GM12864 (cell line): ENCODE measurements around the gene RAN.
"Not testable (repeated sequence)": the region's sequence is repeated elsewhere in the genome, so short reads cannot be mapped to it uniquely, and the experiment has no call there.

Source experiments
- DNase-seq: peaks from one replicate; pipeline ENCODE4 v3.0.0-alpha.2; 2011; ENCODE audit warnings: low read depth
- H3K4me3 ChIP-seq: 2 replicates; pipeline ENCODE4 v1.5.1; 2011; ENCODE audit warnings: mild to moderate bottlenecking, low read depth, low read length, control low read depth
- TF ChIP-seq, protein P1 (sequence below): IDR thresholded peaks from 2 replicates; pipeline ENCODE4 v1.5.1; 2011; ENCODE audit warnings: low read depth, mild to moderate bottlenecking, moderate library complexity, low read length, control low read depth, inconsistent platforms; ENCODE audit errors: missing control alignments

The RAN gene

DNA sequence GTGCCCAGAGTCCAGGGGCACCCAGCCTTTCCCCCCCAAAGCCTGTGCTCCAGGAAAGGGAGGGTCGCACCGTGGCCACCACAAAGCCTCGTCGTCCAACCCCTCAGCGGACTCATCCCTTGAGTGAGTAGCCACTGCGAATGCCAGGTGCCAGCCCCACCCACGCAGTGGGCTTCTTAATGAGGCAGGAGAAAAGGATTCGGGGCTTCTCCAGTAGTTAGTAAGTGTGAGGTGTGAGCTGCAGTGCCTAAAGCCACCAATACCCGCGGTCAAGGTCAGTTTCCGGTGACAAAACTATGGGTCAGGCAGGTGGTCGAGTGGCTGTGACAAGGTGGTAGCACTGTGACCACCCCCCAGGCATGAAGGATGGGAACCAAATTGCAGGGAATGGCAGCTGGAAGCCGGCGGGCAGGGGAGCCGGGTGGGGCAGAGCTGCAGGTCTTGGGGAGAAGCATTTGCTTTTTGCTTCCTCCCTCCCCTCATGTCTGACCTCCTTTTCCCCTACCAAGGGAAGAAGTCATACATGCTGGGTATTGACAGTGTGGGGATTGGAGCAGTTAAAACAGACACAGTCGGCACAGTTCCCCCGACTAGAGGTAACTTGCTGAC, 8.0 kb downstream of the RAN start:
- TF ChIP-seq, protein P1, sequence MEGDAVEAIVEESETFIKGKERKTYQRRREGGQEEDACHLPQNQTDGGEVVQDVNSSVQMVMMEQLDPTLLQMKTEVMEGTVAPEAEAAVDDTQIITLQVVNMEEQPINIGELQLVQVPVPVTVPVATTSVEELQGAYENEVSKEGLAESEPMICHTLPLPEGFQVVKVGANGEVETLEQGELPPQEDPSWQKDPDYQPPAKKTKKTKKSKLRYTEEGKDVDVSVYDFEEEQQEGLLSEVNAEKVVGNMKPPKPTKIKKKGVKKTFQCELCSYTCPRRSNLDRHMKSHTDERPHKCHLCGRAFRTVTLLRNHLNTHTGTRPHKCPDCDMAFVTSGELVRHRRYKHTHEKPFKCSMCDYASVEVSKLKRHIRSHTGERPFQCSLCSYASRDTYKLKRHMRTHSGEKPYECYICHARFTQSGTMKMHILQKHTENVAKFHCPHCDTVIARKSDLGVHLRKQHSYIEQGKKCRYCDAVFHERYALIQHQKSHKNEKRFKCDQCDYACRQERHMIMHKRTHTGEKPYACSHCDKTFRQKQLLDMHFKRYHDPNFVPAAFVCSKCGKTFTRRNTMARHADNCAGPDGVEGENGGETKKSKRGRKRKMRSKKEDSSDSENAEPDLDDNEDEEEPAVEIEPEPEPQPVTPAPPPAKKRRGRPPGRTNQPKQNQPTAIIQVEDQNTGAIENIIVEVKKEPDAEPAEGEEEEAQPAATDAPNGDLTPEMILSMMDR = no peak
- H3K4me3 ChIP-seq = no peak overlapping the region
- DNase-seq = no peak

DNA sequence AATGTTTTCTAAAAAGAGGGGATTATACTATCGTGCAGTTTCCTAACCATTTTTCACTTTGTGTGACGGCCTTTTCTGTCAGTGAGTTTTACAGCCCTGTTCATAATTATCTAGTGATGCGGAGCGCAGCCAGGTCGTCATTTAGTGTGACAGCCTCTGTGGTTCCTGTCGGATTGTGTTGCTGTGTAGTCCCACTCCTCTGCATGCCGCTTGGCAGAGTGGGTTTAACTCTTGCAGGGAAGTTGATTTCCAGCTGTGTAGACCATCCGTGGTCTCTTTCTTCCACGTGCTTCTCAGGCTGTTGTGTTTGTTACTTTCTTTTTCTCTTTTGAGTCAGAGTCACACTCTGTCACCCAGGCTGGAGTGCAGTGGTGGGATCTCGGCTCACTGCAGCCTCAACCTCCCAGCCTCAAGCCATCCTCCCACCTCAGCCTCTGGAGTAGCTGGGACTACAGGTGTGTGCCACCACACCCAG, 8.6 kb downstream of the RAN start:
- H3K4me3 ChIP-seq = peak overlapping the region; percentile 22
- peak; percentile 24 for DNase-seq
- TF ChIP-seq, protein P1 = no peak

DNA sequence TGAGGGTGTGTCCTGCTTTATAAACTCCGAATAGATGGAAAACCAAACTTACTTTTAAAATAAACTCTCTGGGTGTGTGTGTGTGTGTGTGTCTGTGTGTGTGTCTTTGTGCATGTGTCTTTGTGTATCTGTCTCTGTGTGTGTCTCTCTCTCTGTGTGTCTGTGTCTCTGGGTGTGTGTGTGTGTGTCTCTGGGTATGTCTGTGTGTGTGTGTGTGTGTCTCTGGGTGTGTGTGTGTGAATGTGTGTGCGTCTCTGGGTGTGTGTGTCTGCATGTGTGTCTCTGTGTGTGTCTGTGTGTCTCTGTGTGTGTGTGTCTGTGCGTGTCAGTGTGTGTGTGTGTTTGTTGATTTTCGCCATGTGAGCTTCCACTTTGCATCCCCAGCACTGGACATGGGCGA, 9.2 kb downstream of the RAN start:
- TF ChIP-seq, protein P1 = no peak
- H3K4me3 ChIP-seq = no peak overlapping the region
- no peak for DNase-seq

DNA sequence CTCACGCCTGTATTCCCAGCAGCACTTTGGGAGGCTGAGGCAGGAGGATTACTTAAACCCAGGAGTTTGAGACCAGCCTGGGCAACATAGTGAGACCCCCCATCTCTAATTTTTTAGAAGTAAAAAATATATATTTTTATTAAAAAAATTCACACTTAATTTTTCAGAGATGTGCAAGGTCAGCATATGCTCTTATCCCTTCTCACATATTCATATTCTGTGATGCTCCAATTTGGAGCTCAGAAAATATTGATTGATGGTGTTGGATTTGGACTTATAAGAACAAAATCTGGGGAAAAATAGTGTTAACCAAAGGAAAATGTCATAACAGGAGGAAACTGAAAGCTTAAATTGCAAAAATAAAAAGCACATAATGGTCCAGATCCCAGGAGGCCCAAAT, 9.7 kb downstream of the RAN start:
- TF ChIP-seq, protein P1 = no peak
- no peak overlapping the region for H3K4me3 ChIP-seq
- no peak for DNase-seq

DNA sequence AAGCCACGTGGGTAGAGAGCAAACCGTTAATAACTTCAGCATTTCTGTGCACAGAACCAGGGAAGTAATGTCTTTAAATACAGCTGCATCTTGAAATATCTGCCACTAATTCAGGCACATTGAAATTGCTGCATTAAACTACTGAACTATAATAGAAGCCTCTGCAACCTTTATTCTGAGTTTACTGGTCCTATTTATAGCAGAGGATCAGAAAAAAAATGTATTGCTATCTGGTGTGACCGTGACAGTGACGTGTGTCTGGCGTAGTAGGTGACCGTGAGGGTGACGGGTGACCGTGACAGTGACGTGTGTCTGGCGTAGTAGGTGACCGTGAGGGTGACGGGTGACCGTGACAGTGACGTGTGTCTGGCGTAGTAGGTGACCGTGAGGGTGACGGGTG, 15.3 kb downstream of the RAN start:
- not testable (repeated sequence) for H3K4me3 ChIP-seq, DNase-seq

DNA sequence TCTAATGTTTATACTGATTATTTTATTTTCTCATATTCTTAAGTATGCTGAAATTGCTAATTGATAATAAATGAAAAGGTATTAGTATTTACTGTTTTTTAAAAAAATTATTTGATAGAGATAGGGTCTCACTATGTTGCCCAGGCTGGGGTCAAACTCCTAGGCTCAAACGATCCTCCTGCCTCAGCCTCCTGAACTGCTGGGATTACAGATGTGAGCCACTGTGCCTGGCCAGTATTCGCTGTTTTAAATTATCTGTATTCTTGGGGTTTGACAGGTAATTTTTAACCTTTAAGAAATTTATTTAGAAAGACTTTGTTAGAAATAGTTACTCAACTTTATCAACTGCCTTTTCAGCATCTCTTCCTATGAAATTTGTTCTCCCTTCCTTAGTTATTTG, 32.2 kb downstream of the RAN start:
- TF ChIP-seq, protein P1 = no peak
- DNase-seq = no peak
- H3K4me3 ChIP-seq = no peak overlapping the region

DNA sequence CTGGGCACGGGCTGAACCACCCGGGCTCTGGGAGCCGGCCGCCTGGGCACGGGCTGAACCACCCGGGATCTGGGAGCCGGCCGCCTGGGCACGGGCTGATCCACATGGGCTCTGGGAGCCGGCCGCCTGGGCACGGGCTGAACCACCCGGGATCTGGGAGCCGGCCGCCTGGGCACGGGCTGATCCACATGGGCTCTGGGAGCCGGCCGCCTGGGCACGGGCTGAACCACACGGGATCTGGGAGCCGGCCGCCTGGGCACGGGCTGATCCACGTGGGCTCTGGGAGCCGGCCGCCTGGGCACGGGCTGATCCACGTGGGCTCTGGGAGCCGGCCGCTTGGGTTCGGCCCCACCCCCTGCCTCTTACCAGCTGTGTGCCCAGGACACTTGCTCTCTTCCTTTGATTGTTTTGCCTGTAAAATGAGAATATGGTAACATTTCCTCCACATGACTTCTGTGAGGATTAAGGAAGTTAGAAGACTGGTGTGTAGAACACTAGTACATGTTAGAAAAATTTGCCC, 33.1 kb downstream of the RAN start:
- DNase-seq, H3K4me3 ChIP-seq: not testable (repeated sequence)

DNA sequence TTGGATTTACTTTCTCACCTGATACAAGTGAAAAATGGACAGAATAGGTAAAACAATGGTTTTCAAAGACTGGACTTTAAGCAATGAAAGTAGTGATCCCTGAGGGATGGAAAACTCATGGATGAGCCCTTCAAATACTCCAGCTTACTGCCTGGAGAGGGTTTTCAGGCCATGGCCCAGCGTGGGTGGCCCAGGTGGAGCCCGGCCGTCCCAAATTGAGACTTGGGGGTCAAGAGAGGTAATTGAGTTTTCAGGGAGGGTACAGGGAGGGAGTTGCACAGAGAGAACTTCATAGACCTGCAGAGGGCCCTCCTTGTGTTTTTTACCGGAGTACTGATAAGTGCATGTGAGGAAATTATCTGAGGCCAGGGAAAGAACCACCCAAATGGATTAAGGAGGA, 37.2 kb downstream of the RAN start:
- TF ChIP-seq, protein P1 = no peak
- DNase-seq = no peak
- H3K4me3 ChIP-seq = no peak overlapping the region
